ENCODE data around the gene ALG12. TPM values are rescaled to one million over a fixed set of nuclear protein-coding genes. Genes with fewer than 3 reads are reported as not detected.

ALG12 gene
- total RNA-seq, 4 donors from 2014 or later, result 17.3 to 25.5 (median 22.1) TPM

- no peak overlapping the region for H3K4me3 ChIP-seq
- H3K9me3 ChIP-seq, result no peaks in the 10 kb centered on the region
- H3K27ac ChIP-seq, result no peak overlapping the region
- H3K36me3 ChIP-seq, result peaks cover 0 to 59% (median 0%) of the 10 kb centered on the region in 3 donors
- no peaks in the 10 kb centered on the region for H3K27me3 ChIP-seq
- DNase-seq, result no peak
- TF ChIP-seq POLR2A (IDR thresholded peaks at IDR 0.05) (no peak), CTCF (IDR thresholded peaks at IDR 0.05) (no peak)
- H3K4me1 ChIP-seq, result no peaks in the 10 kb centered on the region
These were observed 7.7 kb downstream of the ALG12 start for GRCh38 chr22:49910229-49911155.

GRCh38 chr22:49909476-49910205 lies 8.6 kb downstream of the ALG12 start:
- Histone ChIP-seq H3K9me3 (no peaks in the 10 kb centered on the region), H3K4me3 (no peak overlapping the region), H3K27ac (no peak overlapping the region), H3K27me3 (no peaks in the 10 kb centered on the region), H3K4me1 (no peaks in the 10 kb centered on the region), H3K36me3 (peaks cover 0 to 61% (median 0%) of the 10 kb centered on the region in 3 donors)
- peak in 1 of 3 donors; percentile 42 for DNase-seq
- TF ChIP-seq CTCF (IDR thresholded peaks at IDR 0.05), result no peak
- TF ChIP-seq POLR2A (IDR thresholded peaks at IDR 0.05), result no peak

GRCh38 chr22:49907807-49908206 lies 10.4 kb downstream of the ALG12 start:
- H3K27me3 ChIP-seq, result no peaks in the 10 kb centered on the region
- TF ChIP-seq CTCF (IDR thresholded peaks at IDR 0.05) (no peak), POLR2A (IDR thresholded peaks at IDR 0.05) (no peak)
- no peak overlapping the region for H3K27ac ChIP-seq
- no peaks in the 10 kb centered on the region for H3K4me1 ChIP-seq
- no peaks in the 10 kb centered on the region for H3K9me3 ChIP-seq
- peaks cover 0 to 71% (median 0%) of the 10 kb centered on the region in 3 donors for H3K36me3 ChIP-seq
- DNase-seq, result no peak
- H3K4me3 ChIP-seq, result no peak overlapping the region

- TF ChIP-seq CTCF (IDR thresholded peaks at IDR 0.05) (no peak), POLR2A (IDR thresholded peaks at IDR 0.05) (no peak)
- H3K36me3 ChIP-seq, result peaks cover 0 to 66% (median 0%) of the 10 kb centered on the region in 3 donors
These were observed 11.4 kb downstream of the ALG12 start for GRCh38 chr22:49906799-49907290.

GRCh38 chr22:49906071-49906798 lies 12.0 kb downstream of the ALG12 start:
- DNase-seq, result no peak
- no peak for TF ChIP-seq CTCF (IDR thresholded peaks at IDR 0.05)
- no peak for TF ChIP-seq POLR2A (IDR thresholded peaks at IDR 0.05)
- peaks cover 0 to 66% (median 0%) of the 10 kb centered on the region in 3 donors for H3K36me3 ChIP-seq

More at GRCh38 chr22:49906799-49907290, 11.4 kb downstream of the ALG12 start:
- no peaks in the 10 kb centered on the region for H3K4me1 ChIP-seq
- no peak for DNase-seq
- no peak overlapping the region for H3K27ac ChIP-seq
- H3K27me3 ChIP-seq, result no peaks in the 10 kb centered on the region
- no peak overlapping the region for H3K4me3 ChIP-seq
- H3K9me3 ChIP-seq, result no peaks in the 10 kb centered on the region

More at GRCh38 chr22:49906071-49906798, 12.0 kb downstream of the ALG12 start:
- Histone ChIP-seq H3K9me3 (no peaks in the 10 kb centered on the region), H3K4me1 (no peaks in the 10 kb centered on the region), H3K4me3 (no peak overlapping the region), H3K27ac (no peak overlapping the region), H3K27me3 (no peaks in the 10 kb centered on the region)

Measured in Peyer's patch (tissue), 4 donors.